ENCODE measurements around the gene COL24A1. TPM values are rescaled to one million over a fixed set of nuclear protein-coding genes. Genes with fewer than 3 reads are reported as not detected.

The COL24A1 gene
- polyA plus RNA-seq, 1 donor (not counting 4 experiments of a cell fraction or from before 2014, with no cell fraction given) = not detected

DNA sequence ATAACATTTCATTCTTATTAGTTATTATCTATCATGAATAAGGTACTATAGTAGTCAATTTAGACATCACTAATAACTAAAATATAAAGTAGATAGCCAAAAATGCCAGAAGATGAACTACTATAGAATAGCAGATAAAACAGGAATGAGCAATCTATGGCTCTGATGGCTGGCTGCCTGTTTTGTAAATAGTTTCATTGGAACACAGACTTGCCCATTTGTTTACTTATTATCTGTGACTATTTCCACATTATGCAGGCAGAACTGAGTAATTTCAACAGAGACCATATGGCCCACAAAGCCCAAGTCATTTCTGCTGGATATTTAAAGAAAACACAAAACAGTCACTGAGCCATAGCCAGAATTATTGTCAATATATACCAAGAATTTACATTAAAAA lies 222.1 kb downstream of the COL24A1 start:
- dilution Hi-C loops (cut with MboI; ENCODE audit: extremely low pct_ligation_motif_present, low sequenced_read_pairs) = no loop called here
- Histone ChIP-seq H3K36me3 (ENCODE audit: control insufficient read depth in 2 of 2, extremely low read depth in 1 of 2, insufficient read depth in 2 of 2, low read length in 2 of 2) (no peaks in the 10 kb centered on the region), H3K27ac (ENCODE audit: control insufficient read depth, insufficient read depth, low read length) (no peak overlapping the region), H3K9me3 (ENCODE audit: control insufficient read depth, low read depth, low read length) (no peaks in the 10 kb centered on the region), H4K20me1 (ENCODE audit: control insufficient read depth, extremely low read depth, insufficient read depth, low read length) (no peaks in the 10 kb centered on the region), H3K9me1 (ENCODE audit: control insufficient read depth, extremely low read depth, insufficient read depth, low read length) (no peaks in the 10 kb centered on the region), H3K79me2 (ENCODE audit: control insufficient read depth, insufficient read depth, low read length) (no peaks in the 10 kb centered on the region), H2AFZ (ENCODE audit: control insufficient read depth, low read length) (no peak overlapping the region), H3K4me3 (ENCODE audit: control insufficient read depth in 2 of 3, extremely low read depth in 1 of 3, insufficient read depth in 2 of 3, low read depth in 1 of 3, low read length in 3 of 3) (no peak overlapping the region), H3K4me2 (ENCODE audit: control insufficient read depth, extremely low read depth, insufficient read depth, low read depth, low read length) (no peak overlapping the region), H3K4me1 (ENCODE audit: control insufficient read depth, extremely low read depth, insufficient read depth, low read length) (no peaks in the 10 kb centered on the region), H3K9ac (ENCODE audit: control insufficient read depth, extremely low read depth, insufficient read depth, low read length) (no peak overlapping the region), H3K27me3 (ENCODE audit: control insufficient read depth, extremely low read depth, insufficient read depth, low read length) (no peaks in the 10 kb centered on the region)
- TF ChIP-seq EZH2 (IDR thresholded peaks at IDR 0.05; ENCODE audit: low read length) = no peak
- TF ChIP-seq, protein P1, sequence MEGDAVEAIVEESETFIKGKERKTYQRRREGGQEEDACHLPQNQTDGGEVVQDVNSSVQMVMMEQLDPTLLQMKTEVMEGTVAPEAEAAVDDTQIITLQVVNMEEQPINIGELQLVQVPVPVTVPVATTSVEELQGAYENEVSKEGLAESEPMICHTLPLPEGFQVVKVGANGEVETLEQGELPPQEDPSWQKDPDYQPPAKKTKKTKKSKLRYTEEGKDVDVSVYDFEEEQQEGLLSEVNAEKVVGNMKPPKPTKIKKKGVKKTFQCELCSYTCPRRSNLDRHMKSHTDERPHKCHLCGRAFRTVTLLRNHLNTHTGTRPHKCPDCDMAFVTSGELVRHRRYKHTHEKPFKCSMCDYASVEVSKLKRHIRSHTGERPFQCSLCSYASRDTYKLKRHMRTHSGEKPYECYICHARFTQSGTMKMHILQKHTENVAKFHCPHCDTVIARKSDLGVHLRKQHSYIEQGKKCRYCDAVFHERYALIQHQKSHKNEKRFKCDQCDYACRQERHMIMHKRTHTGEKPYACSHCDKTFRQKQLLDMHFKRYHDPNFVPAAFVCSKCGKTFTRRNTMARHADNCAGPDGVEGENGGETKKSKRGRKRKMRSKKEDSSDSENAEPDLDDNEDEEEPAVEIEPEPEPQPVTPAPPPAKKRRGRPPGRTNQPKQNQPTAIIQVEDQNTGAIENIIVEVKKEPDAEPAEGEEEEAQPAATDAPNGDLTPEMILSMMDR (optimal IDR thresholded peaks at IDR 0.05 in 1 of 3, IDR thresholded peaks at IDR 0.05 in 1 of 3, conservative IDR thresholded peaks at IDR 0.05 in 1 of 3; ENCODE audit: extremely low read depth in 1 of 3, insufficient read depth in 2 of 3, low read length in 3 of 3) = no peak
- DNase-seq (ENCODE audit: low read depth, low spot score) (no peak), FAIRE-seq (no peak)

DNA sequence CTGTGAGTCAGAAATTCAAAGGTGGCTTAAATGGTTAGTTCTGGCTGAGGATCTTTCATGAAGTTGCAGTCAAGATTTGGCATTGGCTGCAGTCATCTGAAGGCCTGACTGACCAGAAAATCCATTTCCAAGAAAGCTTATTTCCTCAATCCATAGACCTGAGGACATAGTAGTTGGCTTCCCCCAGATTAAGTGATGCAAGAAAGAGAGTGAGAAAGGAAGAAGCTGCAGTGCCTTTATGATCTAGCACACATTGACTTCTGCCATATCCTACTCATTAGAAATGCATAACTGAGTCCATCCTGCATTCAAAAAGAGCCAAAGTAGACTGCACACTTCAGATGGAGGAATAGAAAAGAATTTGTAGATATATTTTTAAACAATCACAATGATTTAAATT lies 222.6 kb downstream of the COL24A1 start:
- DNase-seq (ENCODE audit: low read depth, low spot score) = no peak
- FAIRE-seq = no peak
- no peak overlapping the region for H2AFZ ChIP-seq (ENCODE audit: control insufficient read depth, low read length)
- no peak overlapping the region for H3K4me2 ChIP-seq (ENCODE audit: control insufficient read depth, extremely low read depth, insufficient read depth, low read depth, low read length)
- no peaks in the 10 kb centered on the region for H3K9me1 ChIP-seq (ENCODE audit: control insufficient read depth, extremely low read depth, insufficient read depth, low read length)
- TF ChIP-seq EZH2 (IDR thresholded peaks at IDR 0.05; ENCODE audit: low read length) = no peak
- TF ChIP-seq, protein P1 (optimal IDR thresholded peaks at IDR 0.05 in 1 of 3, IDR thresholded peaks at IDR 0.05 in 1 of 3, conservative IDR thresholded peaks at IDR 0.05 in 1 of 3; ENCODE audit: extremely low read depth in 1 of 3, insufficient read depth in 2 of 3, low read length in 3 of 3) = no peak
- H4K20me1 ChIP-seq (ENCODE audit: control insufficient read depth, extremely low read depth, insufficient read depth, low read length) = no peaks in the 10 kb centered on the region
- H3K27ac ChIP-seq (ENCODE audit: control insufficient read depth, insufficient read depth, low read length) = no peak overlapping the region
- no peak overlapping the region for H3K9ac ChIP-seq (ENCODE audit: control insufficient read depth, extremely low read depth, insufficient read depth, low read length)
- no peak overlapping the region for H3K4me3 ChIP-seq (ENCODE audit: control insufficient read depth in 2 of 3, extremely low read depth in 1 of 3, insufficient read depth in 2 of 3, low read depth in 1 of 3, low read length in 3 of 3)
- no peaks in the 10 kb centered on the region for H3K36me3 ChIP-seq (ENCODE audit: control insufficient read depth in 2 of 2, extremely low read depth in 1 of 2, insufficient read depth in 2 of 2, low read length in 2 of 2)
- no peaks in the 10 kb centered on the region for H3K4me1 ChIP-seq (ENCODE audit: control insufficient read depth, extremely low read depth, insufficient read depth, low read length)
- dilution Hi-C loops (cut with MboI; ENCODE audit: extremely low pct_ligation_motif_present, low sequenced_read_pairs) = no loop called here
- H3K9me3 ChIP-seq (ENCODE audit: control insufficient read depth, low read depth, low read length) = no peaks in the 10 kb centered on the region
- H3K79me2 ChIP-seq (ENCODE audit: control insufficient read depth, insufficient read depth, low read length) = no peaks in the 10 kb centered on the region
- no peaks in the 10 kb centered on the region for H3K27me3 ChIP-seq (ENCODE audit: control insufficient read depth, extremely low read depth, insufficient read depth, low read length)

Measured in keratinocyte (primary cell).